ENCODE data around the gene SCG5.

Gene SCG5

GRCh38 chr15:32723171-32723948, 81.8 kb downstream of the SCG5 start:
- no peak for DNase-seq (ENCODE audit: low read depth)

DNA sequence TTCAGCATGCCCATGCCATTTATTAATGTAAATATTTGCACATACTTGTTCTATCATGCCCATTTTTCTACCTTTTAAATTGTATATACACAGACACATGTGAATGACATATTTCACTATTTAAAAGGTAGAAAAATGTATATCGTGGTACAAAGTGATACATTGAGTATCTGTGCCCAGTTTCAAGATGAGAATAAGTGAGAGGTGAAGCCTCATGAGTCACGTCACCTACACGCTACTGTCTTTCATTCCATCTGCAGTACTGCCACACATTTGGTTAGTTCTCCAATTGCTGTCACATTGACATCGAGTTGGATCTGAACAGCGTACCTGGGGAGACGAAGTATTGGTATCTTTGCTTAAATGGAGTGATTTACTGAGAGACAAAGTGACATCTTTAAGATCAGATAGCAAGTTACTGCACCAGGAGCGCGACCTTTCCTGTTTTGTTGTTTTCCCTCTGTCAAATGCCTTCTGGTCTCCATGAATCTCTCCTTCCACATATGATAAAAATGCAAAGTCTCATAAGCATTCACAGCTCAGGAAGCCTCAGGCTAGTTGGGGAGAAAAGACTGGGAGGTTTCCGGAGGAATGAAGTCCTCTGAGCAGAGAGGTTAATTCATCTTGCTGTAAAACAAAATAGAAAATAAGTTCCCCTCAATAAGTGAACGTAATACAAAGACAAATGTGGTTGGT, 88.3 kb downstream of the SCG5 start:
- DNase-seq (ENCODE audit: low read depth) = no peak

GRCh38 chr15:32730677-32731654, 89.5 kb downstream of the SCG5 start:
- DNase-seq (ENCODE audit: low read depth) = no peak

DNA sequence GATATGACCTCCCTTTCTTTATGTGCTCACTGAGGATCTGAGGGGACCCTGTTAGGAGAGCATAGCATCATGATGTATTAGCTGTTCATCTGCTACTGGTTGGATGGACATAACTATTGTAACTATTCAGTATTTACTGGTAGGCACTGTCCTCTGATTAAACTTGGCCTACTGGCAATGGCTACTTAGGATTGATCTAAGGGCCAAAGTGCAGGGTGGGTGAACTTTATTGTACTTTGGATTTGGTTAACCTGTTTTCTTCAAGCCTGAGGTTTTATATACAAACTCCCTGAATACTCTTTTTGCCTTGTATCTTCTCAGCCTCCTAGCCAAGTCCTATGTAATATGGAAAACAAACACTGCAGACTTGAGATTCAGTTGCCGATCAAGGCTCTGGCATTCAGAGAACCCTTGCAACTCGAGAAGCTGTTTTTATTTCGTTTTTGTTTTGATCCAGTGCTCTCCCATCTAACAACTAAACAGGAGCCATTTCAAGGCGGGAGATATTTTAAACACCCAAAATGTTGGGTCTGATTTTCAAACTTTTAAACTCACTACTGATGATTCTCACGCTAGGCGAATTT, 91.2 kb downstream of the SCG5 start:
- no peak for DNase-seq (ENCODE audit: low read depth)

- DNase-seq (ENCODE audit: low read depth) = no peak
Observed at GRCh38 chr15:32733281-32733680, 91.8 kb downstream of the SCG5 start.

DNA sequence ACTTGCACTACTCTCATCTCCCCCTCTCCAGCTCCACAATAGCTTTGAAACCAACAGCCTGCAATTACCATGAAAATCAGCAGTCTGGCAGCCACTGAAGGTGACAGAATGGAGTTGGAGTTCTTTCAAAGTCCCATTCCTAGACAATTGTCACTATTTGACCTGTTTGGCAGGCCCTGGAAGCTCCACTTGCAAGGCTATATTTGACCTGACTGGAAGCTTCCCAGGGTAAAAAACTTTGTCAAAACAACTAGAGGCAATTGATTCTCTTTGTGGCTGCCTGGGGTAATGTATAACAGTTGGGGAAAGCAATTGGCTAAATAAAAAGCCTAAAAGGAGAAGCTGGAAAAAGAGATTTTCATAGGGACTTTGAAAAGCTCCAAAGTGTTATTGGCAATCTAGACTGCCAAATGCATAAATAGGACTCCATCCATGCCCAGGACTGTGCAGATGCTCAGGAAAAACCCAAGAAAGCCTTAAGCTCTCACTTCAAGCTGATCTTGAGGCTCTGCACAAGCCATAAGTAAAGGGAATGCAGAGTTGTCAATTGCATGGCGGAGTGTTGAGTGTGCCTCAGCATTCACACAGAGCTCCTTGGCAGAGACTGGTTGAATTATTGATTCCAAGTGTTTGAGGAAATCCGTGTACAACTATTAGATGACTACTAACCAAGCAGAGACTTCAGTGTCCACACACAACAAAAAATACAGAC, 94.6 kb downstream of the SCG5 start:
- no peak for DNase-seq (ENCODE audit: low read depth)

DNA sequence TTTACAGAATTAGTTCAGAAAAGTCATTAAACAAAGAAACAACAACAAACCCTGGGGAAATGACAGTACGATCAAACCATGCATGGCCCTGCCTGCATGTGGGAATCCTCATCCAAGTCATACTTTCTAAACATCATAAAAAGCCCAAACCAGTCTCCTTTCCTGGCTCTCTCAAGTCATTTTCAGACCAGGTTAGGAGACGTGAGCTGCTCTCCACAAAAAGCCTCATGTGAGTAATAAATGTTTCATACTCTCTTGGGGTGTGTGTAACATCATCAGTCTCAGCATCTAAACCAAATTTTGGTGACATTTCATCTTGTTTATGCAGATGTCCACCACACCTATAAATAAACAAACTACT, 95.2 kb downstream of the SCG5 start:
- DNase-seq (ENCODE audit: low read depth) = no peak

GRCh38 chr15:32737304-32737703, 95.8 kb downstream of the SCG5 start:
- no peak for DNase-seq (ENCODE audit: low read depth)

GRCh38 chr15:32738666-32739065, 97.2 kb downstream of the SCG5 start:
- no peak for DNase-seq (ENCODE audit: low read depth)

DNA sequence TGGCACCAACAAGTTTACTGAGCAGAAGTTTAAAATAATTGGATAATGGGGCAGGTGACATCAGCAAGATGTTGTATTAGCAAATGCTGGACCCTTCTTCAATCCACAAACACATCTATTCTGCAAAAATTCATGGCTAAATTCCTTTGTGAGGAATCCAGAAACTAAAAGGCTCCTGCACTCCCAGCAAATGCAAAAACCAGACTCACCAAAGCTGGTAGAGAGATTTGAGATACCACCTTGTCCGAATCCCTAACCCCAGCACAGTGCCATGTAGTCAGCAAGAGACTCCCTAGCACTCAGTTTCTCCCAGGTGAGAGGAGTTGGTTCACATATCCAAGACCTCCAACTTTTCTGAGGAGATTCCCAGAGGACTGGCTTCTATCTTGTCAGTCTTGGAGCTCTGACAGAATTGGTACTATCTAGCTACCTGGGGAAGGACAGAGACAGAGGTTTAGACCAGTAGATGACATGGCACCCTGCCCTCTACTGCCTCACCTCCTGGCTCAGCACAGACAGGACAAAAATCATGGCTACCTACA, 98.1 kb downstream of the SCG5 start:
- no peak for DNase-seq (ENCODE audit: low read depth)

DNA sequence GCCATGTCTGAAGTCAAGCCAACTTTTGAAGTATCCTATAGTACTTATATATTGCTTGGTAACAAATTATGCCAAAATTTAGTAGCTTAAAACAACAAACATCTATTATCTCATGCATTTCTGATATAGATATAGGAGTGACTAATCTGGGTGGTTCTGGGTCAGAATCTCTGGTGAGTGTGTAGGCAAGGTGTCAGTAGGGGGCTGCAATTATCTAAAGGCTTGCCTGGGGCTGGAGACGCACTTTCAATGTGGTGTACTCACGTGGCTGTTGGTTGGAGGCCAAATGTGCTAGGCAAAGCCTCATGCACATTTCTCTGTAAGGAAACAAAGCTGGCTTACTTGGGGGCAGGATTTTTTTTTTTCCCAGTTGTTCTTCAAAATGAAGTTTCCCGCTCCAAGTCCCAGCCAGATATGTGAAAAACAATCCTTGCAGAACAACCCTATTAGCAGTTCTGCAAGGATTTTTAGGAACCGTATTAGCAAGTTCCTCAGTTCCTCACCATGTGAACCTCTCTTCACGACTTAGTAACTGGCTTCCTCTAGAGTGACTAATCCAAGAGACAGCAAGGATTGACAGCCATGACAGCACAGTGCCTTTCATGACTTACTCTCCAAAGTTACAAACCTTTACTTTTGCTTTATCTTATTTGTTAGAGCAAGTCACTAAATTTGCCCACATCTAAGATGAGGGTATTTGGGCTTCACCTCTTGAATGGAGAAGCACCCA, 102.1 kb downstream of the SCG5 start:
- no peak for DNase-seq (ENCODE audit: low read depth)

- DNase-seq (ENCODE audit: low read depth) = no peak
Observed at GRCh38 chr15:32746116-32746857, 104.8 kb downstream of the SCG5 start.
